GM12873 (cell line): Measurements from ENCODE around the gene C3orf20.
A peak's percentile ranks its signal among the peaks of the same experiment; 100 is the strongest.

Experiments used
- CTCF ChIP-seq: IDR thresholded peaks from 2 replicates; pipeline ENCODE4 v1.5.1; 2012; ENCODE audit warnings: low read depth, mild to moderate bottlenecking, moderate library complexity, low read length, control low read depth; ENCODE audit not compliant: insufficient read depth; ENCODE audit errors: missing control alignments

The C3orf20 gene

GRCh38 chr3:14641346-14641745 is 33.6 kb upstream of the C3orf20 start:
- no peak for TF ChIP-seq CTCF

- no peak for TF ChIP-seq CTCF
Observed at GRCh38 chr3:14645453-14645852, 29.5 kb upstream of the C3orf20 start.

GRCh38 chr3:14646131-14646573 is 28.8 kb upstream of the C3orf20 start:
- no peak for TF ChIP-seq CTCF

GRCh38 chr3:14646589-14647413 is 28.1 kb upstream of the C3orf20 start:
- peak; percentile 22 for TF ChIP-seq CTCF

GRCh38 chr3:14647976-14648955 is 26.7 kb upstream of the C3orf20 start:
- no peak for TF ChIP-seq CTCF

- TF ChIP-seq CTCF: no peak
Observed at GRCh38 chr3:14649466-14649865, 25.5 kb upstream of the C3orf20 start.

- no peak for TF ChIP-seq CTCF
Observed at GRCh38 chr3:14650193-14650592, 24.7 kb upstream of the C3orf20 start.
